Activated CD4-positive, alpha-beta T cell treated with anti-CD3 and anti-CD28 coated beads for 1 hour (primary cell): ENCODE results near the gene THRB.
"Not testable (repeated sequence)": the region's sequence is repeated elsewhere in the genome, so short reads cannot be mapped to it uniquely, and the experiment has no call there.

ENCODE experiments used
- DNase-seq: peaks from one replicate; pipeline ENCODE4 v3.0.0-alpha.2; 2020

The THRB gene

GRCh38 chr3:24440760-24441464 lies 53.7 kb downstream of the THRB start:
- no peak for DNase-seq

- DNase-seq: no peak
Observed at GRCh38 chr3:24439021-24439420, 55.6 kb downstream of the THRB start.

- DNase-seq: no peak
Observed at GRCh38 chr3:24437326-24437725, 57.3 kb downstream of the THRB start.

GRCh38 chr3:24435584-24435983 lies 59.1 kb downstream of the THRB start:
- no peak for DNase-seq

- no peak for DNase-seq
Observed at GRCh38 chr3:24434651-24435050, 60.0 kb downstream of the THRB start.

GRCh38 chr3:24433838-24434591 lies 60.6 kb downstream of the THRB start:
- no peak for DNase-seq

- DNase-seq: no peak
Observed at GRCh38 chr3:24432989-24433388, 61.7 kb downstream of the THRB start.

GRCh38 chr3:24428481-24428880 lies 66.2 kb downstream of the THRB start:
- DNase-seq: no peak

- no peak for DNase-seq
Observed at GRCh38 chr3:24426896-24427295, 67.8 kb downstream of the THRB start.

GRCh38 chr3:24420829-24421228 lies 73.8 kb downstream of the THRB start:
- DNase-seq: not testable (repeated sequence)

GRCh38 chr3:24420224-24420623 lies 74.4 kb downstream of the THRB start:
- no peak for DNase-seq

GRCh38 chr3:24419067-24419791 lies 75.4 kb downstream of the THRB start:
- no peak for DNase-seq

- DNase-seq: no peak
Observed at GRCh38 chr3:24417730-24418129, 76.9 kb downstream of the THRB start.

- no peak for DNase-seq
Observed at GRCh38 chr3:24416224-24416623, 78.4 kb downstream of the THRB start.

GRCh38 chr3:24415824-24416223 lies 78.8 kb downstream of the THRB start:
- no peak for DNase-seq

GRCh38 chr3:24413662-24414061 lies 81.0 kb downstream of the THRB start:
- DNase-seq: not testable (repeated sequence)

- DNase-seq: no peak
Observed at GRCh38 chr3:24410860-24411259, 83.8 kb downstream of the THRB start.

- no peak for DNase-seq
Observed at GRCh38 chr3:24407980-24408680, 86.5 kb downstream of the THRB start.

GRCh38 chr3:24406900-24407299 lies 87.8 kb downstream of the THRB start:
- DNase-seq: no peak

- DNase-seq: no peak
Observed at GRCh38 chr3:24405057-24405456, 89.6 kb downstream of the THRB start.

GRCh38 chr3:24401811-24402185 lies 92.9 kb downstream of the THRB start:
- no peak for DNase-seq

- no peak for DNase-seq
Observed at GRCh38 chr3:24401090-24401810, 93.4 kb downstream of the THRB start.

- no peak for DNase-seq
Observed at GRCh38 chr3:24400450-24400849, 94.2 kb downstream of the THRB start.
